GM18519 (cell line): ENCODE results near the gene P2RY13.

Source experiments
- ATAC-seq: cut with Tn5 transposase; IDR thresholded peaks from one replicate; pipeline ENCODE4 v1.9.1; 2021; ENCODE audit warnings: mild to moderate bottlenecking, moderate library complexity; ENCODE audit not compliant: unreplicated experiment, low FRiP score

The P2RY13 gene

DNA sequence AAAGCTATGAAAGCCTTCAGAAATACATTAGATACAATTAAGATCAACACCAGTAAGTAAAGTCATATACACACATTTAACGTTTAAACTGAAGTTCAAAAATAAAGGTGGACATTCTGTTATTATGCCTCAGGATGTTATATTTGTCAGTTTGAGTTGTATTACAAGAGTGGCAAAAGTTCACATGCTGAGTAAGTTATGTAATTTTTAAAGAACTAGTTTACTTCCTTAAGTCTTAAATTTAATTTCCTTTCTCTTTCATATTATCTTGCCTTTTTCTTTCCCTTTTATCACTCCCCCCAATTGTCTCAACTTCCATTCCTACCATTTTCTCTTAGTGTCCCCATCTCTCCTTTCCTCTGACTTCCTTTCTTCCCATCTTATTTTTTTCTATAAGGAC lies 7.8 kb downstream of the P2RY13 start:
- no peak for ATAC-seq

DNA sequence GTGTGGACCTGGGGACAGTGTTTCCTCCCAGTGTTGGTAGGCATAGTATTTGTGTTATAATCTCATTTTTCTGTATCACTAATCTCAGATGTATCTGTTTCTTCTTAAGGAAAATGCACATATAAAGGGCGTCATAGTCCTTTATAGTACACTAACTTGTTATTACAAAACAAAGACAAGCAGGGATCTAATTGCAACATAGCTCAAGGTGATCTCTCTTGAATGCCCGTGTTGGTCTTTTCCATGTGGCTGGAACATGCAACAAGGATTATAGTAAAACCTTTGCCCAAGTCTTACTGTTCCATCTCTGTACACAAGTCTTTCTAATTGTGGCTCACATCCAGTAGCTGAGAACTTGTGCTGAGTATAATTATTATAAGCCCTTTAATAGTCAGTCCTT lies 9.2 kb downstream of the P2RY13 start:
- ATAC-seq = no peak

DNA sequence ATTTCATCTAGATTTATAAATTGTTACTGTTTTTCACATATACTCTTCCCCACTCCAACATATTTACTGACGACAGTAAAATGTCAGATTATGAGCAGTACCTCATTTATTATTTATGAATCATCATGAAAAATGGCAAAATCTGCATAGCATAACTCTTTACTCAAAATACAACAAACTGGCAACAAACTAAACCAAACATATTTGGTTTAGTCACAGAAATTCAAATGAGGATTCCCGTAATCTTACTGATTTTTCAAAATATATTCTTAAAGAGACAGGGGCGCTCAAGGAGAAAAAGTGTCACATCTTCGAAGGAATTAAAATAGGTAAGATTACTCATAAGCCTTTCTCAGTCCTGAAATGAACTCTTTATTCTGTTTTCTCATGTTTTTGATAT lies 9.7 kb downstream of the P2RY13 start:
- no peak for ATAC-seq

DNA sequence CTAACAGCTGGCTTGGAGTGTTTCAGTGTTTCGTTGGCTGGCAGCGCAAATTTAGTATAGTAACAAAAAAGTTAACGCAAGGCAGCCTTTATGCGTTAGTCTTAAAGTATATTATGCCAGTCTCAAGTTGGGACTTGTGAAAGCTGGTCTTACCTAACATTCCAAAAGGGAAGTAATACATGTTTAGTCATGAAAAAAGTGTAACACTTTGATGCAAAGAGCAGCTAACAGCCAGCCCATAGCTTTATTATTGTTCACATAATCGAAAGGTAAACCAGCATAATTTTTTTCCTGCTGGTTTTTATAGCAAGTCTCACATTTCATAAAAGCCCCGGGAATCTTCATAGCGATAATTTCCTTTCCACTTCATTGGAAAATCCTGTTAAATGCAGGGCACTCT lies 10.4 kb downstream of the P2RY13 start:
- no peak for ATAC-seq

DNA sequence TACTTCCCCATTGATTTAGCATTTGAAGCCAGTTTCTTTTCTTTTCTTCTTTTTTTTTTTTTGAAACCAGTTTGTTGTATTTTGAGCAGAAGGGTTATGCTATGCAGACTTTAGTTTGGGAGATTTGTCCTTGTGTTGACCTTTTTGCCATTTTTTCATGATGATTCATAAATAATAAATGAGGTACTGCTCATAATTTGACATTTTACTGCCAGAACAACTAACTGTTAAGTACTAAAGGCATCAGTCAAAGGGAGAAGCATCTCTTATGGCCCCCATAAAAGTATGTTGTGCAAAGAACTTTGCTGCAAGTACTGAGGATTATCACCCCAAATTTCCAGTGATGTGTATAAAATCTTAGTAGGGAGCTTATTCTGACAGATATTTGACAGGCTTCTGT lies 11.0 kb downstream of the P2RY13 start:
- no peak for ATAC-seq

DNA sequence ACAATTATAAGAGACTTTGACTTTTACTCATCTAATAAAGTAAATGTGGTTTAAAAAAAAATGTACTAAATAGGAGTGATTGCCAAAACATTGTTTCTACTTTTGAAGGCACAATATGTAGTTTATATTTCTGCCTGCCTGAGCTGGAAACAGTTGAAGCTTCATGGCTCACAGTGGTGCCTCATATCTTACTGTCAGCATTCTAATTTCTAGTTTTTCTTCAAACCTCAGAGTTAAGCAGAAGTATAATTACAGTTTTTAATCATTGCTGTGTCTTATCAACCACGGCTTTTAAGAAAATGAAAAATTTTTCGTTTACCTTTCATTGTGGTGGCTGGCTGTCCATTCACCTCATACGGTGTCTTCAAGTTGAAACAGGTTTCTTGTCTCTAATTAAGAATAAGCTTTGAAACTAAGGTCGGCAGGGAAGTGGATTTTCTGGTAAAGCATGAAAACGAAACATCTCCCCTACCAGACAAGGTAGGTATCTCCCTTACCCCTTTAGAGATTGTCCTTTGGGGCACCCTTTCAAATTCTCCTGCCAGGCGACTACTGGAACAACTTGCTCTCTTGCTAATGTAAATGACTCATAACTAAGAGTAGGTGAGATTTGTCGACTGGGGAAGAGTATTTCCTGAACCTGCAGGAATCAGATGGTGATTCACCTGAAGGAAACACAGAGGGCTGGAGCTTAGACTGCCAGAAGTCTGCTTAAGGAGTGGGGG lies 12.9 kb downstream of the P2RY13 start, which contains the start of gene GPR87:
Gene GPR87, minus strand, starts transcription at position 554 of the 725 bp plus-strand sequence. CDS start 16,720 bp downstream, outside the sequence.
- no peak for ATAC-seq

DNA sequence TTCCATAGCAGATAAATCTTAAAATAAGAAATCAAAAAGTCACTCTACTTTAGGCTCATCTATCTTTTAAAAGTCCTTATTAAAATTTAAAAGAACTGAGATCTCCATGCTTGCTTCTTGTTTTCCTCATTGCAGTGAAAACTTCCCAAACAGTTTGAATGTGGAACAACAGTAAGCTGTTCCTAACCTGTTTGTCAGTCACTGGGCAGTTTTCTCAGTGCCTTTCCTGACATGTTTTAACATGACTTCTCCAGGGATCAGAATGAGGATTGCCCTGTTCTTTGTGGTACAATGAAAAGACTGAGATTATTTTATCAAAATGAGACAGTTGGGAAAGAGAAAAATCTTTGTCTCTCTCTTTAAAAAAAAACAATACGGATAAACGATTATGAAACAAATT lies 13.5 kb downstream of the P2RY13 start:
- no peak for ATAC-seq

DNA sequence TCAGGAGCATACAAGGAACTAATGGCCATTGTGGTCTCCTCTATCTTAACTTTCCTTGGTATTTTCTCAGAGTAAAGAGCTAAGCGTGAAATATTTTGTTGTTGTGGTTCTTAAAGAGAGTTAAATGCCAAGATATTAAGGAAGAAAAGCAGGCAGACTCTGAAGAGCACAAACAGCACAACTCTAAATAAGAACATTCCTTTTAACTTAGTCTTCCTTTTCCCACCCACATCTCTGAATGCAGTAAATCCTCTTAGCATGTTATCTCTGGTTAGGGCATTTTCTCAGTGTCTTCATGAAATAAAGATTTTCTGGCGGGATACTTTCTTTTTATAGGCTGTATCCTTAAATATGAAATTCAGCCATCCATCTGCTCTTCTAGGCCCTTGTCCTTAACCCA lies 14.2 kb downstream of the P2RY13 start:
- ATAC-seq = no peak

DNA sequence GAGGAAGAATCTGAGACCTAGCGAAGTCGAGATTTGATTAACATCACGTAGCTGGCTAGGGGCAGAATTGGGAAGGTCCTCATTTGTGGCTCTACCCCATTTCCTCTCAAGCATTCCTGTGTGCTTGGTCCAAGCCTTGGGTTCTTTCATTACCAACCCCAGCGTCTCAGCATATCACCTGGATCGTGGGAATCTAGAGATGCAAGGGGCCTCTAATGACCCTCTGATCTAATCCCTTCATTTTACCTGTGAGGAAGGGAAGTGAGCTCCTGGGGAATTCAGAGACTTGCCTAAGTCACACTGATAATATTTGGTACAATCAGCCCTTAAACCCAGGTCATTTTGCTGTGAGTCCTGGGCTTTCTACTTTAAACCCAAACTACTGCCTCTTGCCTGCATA lies 14.8 kb downstream of the P2RY13 start:
- no peak for ATAC-seq

DNA sequence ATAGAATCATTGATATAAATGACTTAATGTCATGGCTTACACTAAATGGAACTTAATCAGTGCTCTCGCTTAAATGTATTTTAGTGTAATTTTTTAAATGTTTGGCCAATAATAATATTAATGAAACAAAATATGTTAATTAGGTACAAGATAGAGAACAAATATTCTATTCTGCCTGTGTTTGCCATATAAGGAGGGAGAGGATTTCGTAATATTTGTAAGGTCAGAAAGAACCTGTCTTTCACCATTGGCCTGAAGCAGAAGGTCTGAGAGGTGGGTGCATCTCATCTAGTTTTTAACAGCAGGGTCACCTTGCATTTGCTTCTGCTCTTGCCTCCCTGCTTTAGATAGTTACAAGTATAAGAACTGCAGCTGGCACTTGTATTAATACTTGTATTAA lies 15.2 kb downstream of the P2RY13 start:
- no peak for ATAC-seq

DNA sequence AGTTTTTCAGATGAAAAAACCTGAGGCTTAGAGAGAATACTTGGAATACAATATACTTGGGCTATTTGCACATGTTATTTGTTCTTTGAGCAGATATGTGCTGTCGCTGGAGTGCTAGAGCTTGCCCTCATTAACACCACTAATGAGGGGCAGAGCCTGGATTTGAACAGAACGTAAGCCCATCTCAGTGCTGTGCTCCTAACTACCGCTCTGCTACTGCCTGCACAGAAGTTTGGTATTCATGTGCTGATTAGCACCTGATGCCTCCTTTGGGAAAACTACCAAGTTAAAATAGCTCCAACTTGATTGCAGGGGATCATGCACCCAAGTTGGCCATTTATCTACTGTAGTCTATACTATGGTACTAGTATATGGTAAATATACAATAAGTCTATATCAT lies 16.4 kb downstream of the P2RY13 start:
- ATAC-seq = no peak

DNA sequence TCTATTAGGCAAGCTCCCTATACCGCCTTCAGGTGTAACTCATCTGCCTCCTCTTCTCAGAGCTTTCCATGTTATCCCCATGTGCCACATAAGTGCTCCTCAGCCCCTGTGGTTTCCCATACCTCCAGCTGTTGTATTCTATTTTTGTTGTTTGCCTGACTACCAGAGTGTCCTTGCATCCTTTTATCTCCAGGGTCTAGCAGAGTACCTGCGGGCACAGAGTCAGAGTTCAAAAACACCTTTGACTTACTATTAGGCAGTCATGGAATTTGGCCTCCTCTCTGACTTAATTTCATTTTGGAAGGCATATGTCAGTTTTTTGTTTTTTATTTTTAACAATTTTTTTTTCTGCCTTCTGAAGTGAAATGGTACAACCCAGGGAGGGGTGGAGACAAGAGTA lies 19.8 kb downstream of the P2RY13 start:
- no peak for ATAC-seq

DNA sequence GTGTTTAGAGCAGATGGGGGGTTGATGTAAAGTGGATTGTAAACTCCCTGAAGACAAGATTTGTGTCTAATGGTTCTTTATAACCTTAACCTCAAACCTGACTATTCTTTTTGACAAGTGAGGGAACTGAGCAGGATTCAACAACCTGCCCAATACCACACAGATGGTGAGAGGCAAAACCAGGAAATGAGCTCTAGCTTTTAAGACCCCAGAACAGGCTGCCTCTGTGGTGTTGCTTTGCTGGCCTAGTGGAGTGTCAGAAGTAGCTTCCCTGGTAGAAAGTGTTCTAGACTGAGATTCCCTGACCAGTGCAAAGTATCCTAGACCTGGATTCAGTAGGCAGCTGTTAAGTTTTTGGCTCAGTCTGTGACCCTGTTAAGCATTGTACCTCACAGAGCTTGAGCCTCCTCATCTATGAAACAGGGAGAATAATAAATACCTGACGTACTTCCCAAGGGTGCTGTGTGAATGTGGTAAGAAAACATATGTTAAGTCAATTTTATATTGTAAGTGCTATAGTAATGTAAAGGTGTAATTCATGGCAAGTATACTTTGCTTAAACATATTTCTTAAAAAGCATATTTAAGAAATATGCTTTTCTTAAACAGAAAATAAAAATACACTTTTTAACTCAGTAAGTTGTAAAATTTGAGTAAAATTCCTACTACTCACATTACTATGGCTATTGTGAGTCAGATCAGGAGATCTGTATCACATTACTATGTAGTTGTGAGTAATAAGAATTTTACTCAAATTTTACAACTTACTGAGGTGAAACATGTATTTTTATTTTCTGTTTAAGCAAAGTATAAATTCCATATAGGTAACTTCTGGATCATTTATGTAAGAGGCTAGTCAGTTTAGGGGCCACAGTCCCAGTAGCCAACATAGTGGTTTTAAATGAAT lies 21.5 kb downstream of the P2RY13 start:
- ATAC-seq = no peak

DNA sequence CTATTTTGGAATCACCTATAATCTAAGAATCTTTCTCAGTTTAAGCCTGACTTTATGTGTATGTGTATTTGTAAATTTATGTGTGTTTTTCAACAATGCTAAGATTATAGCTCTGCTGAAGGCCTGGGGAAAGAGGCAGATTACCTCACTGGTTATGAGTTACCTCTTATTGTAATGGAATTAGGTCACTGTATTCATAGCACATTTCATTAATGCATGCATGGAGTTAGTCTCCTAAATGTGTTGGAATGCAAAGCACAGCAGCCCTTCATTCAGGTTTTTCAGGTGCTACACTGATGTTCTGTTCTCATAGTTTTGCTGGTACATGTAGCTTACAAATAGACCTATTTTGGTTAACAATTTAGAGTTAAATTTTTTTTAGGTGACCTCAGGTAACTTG lies 22.2 kb downstream of the P2RY13 start:
- ATAC-seq = no peak

DNA sequence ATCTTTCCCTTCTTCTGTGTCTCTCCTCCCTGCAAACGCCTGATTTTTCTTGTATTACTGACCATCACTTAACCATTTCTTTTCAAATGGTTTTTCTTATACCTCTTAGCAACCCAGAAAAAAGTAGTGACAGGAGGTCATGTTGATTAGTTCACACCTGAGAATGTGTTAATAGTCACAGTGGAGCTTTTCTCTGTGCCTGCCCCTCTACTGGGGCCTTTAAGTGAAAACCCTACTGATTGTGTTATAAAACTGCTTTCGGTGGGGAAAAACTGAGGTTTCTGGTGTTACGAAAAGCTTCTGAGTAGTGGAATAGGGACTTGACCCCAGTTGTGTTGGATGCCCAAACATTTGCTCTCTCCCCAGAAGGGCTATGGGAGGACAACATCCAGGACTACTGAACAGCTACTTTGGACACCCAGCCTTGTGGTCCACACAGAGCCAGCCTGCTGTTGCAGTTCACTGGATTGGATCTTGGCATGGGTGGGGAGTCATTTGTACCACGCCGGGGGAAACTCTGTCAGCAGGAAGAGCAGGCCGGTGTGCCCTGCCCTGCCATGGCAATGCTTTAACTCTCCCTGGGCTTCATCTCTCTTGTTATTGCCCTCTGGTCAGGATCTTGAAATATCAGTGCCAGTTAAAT lies 23.1 kb downstream of the P2RY13 start:
- no peak for ATAC-seq

DNA sequence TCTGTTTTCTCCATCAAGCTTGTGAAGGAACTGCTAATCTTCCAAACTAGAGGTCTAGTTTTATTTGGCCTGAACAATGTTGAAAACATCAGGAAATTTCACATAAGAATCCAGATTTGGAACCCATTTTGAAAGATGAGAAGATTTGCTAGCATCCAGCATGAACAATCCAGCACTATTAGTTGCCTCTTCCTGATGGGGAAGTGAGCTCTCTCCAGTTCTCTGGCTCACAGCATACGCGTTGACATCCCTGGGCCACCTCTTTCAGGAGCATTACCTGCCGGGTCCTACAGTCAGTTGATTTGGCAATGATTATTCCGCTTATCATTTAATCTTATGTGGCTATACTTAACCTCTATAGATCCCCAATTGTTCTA lies 23.6 kb downstream of the P2RY13 start:
- no peak for ATAC-seq

DNA sequence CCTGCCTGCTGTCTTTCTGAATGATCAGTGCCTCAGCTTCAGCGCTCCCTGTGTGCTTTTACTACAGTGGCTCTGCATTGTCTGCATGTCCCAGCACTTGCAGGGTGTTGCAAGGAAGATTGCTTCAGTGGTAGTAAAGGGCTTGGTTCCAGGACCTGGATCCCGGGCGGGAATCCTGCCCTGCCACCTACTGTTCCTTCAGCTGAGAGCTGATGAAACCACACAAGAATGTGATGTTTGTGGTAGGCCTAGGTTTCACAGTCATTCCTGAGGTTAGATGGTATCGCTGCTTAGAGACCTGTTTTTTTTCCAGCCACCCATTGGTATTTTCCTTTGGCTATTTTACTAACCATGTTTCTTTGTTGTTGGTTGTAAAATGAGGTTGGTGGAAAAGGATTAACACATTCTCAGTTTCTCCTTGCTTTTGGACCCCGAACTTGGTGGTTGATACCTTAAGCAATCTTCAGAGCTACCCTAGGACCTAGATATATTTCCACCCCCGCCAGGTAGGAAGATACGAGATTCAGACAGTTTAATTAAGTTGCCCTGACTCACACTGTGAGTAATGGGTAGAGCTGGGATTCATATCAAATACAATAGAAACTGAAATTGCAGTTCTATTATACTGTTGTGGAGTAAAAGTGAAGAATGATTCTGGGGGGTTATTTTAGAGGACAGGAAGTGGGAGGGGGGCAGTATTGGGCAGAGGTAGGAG lies 24.1 kb downstream of the P2RY13 start:
- ATAC-seq = no peak

DNA sequence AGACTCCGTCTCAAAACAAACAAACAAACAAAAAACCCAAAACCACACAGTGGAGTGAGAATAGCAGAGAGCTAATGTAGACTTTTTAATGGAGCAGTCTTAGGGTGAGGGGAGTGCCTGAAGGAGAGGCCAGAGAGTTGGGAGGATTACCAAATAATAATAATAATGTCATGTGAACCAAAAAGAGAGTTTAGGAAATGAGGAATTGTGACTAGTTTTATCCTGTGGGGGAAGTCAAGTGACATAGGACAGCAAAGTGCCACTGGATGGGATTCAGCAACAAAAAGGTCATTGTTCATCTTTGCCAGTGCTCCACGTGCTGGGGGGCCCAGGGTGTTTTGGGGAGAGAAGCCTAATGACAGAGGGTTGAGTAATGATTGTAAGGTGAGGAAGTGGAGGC lies 25.6 kb downstream of the P2RY13 start:
- no peak for ATAC-seq

DNA sequence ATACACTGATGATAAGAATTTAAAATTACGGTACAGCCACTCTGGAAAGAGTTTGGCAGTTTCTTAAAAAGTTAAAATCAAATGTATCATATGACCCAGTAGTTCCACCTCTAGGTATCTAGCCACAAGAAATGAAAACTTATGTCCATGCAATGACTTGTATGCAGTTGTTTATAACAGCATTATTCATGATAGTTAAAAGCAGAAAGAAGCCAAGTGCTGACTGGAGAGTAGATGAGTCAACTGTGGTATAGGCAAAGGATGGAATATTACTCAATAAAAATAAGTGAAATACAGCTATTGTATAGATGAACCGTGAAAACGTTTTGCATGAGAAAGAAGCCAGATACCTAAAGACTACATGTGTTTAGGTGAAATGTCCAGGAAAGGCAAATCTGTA lies 27.6 kb downstream of the P2RY13 start:
- no peak for ATAC-seq

DNA sequence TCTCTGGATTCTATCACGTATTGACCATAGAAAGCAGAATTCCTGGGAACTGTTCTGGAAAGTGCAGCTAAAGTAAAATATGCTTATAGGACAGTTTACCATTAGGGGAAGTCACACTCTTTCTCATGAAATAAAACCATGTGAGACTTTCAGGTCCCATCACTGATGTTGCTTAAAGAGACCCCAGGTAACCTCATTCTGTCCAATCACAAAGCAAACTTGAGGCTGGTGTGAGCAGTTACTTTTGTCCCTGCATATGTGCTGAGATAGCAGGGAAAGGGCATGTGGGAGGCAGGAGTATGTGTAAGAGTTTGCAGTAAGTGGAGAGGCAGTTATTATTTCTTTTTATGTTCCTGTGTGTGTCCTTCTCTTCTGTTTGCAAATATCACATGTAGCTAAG lies 28.8 kb downstream of the P2RY13 start:
- no peak for ATAC-seq

DNA sequence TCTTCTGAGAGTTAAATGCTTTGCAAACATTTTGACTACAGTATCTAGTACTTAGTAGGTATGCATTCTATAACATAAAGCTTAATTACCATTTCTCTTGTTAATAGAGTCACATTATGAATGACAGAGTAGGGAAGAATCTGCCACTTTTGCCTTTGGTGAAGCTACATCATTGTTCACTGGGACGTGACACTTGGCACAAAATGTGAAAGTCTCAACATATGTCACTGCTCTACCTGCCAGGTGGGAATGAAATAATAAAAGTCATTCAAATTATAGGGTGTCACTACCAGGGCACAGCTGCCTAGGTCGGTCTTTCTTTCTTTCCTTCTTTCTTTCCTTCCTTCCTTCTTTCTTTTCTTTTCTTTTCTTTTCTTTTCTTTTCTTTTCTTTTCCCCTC lies 30.3 kb downstream of the P2RY13 start:
- ATAC-seq = no peak
